ENCODE data around the gene C11orf87.

Gene C11orf87

GRCh38 chr11:109439684-109440083, 17.7 kb downstream of the C11orf87 start:
- H3K4me1 ChIP-seq (ENCODE audit: control insufficient read depth, insufficient read depth, low read depth, low read length), result no peaks in the 10 kb centered on the region
- no peak overlapping the region for H3K4ac ChIP-seq (ENCODE audit: low read depth in 1 of 2, low read length in 2 of 2)
- H3K18ac ChIP-seq (ENCODE audit: low read depth in 1 of 2, low read length in 2 of 2), result no peak overlapping the region
- H2AK5ac ChIP-seq (ENCODE audit: low read length, severe bottlenecking), result no peak overlapping the region
- no peak overlapping the region for H2BK15ac ChIP-seq (ENCODE audit: low read depth, poor library complexity, severe bottlenecking)
- no peak overlapping the region for H3K23ac ChIP-seq (ENCODE audit: low read length in 2 of 2)
- no peak overlapping the region for H4K91ac ChIP-seq (ENCODE audit: low read length)
- H3K14ac ChIP-seq (ENCODE audit: low read length in 2 of 2), result no peak overlapping the region
- no peak for DNase-seq
- H2BK5ac ChIP-seq (ENCODE audit: low read depth, low read length, poor library complexity, severe bottlenecking), result no peak overlapping the region
- H4K8ac ChIP-seq (ENCODE audit: low read length), result no peak overlapping the region
- H3K27ac ChIP-seq (ENCODE audit: low read length, poor library complexity, severe bottlenecking), result no peak overlapping the region
- no peak overlapping the region for H3K4me3 ChIP-seq (ENCODE audit: insufficient read depth in 1 of 2, low read depth in 1 of 2, low read length in 2 of 2)
- H3K79me1 ChIP-seq (replicated peaks; ENCODE audit: low read length, poor library complexity, severe bottlenecking), result no peaks in the 10 kb centered on the region
- H2AFZ ChIP-seq (ENCODE audit: low read depth, low read length), result no peak overlapping the region
- H3K9me3 ChIP-seq (ENCODE audit: control insufficient read depth, low read length), result peaks cover 9% of the 10 kb centered on the region
- no peaks in the 10 kb centered on the region for H3K27me3 ChIP-seq (ENCODE audit: control insufficient read depth in 1 of 2, insufficient read depth in 1 of 2, low read length in 2 of 2)
- no peak overlapping the region for H2BK120ac ChIP-seq (ENCODE audit: low read depth, low read length)
- no peak overlapping the region for H3K9ac ChIP-seq (ENCODE audit: low read length)
- 91% methylated on average over 2 of the region's 2 CpGs for WGBS
- no peak overlapping the region for H2BK12ac ChIP-seq (ENCODE audit: low read length in 2 of 2)
- H3K36me3 ChIP-seq (ENCODE audit: control insufficient read depth in 1 of 2, insufficient read depth in 2 of 2, low read depth in 1 of 2, low read length in 2 of 2), result no peaks in the 10 kb centered on the region
- H3K4me2 ChIP-seq (ENCODE audit: low read length, poor library complexity, severe bottlenecking), result no peak overlapping the region

DNA sequence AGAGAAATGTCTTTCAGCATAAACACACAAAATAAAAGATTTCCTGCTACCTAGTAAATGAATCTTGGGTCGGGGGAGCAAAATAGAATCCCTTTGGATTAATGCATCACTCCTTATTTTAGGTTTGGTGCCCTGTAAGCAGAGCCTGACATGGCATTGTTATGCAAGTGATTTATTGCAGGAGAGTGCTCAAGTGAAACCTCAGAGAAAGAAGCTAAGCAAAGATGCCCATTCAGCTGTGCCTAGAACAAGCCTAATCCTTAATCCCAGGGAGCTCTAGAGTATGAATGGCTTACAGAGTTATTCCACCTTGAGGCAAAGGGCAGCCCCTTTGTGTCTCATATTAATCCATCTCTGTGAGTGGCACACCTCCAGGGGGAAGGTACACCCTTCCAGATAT, 21.1 kb downstream of the C11orf87 start:
- no peak overlapping the region for H2BK15ac ChIP-seq (ENCODE audit: low read depth, poor library complexity, severe bottlenecking)
- H3K9ac ChIP-seq (ENCODE audit: low read length), result no peak overlapping the region
- no peak overlapping the region for H3K4me3 ChIP-seq (ENCODE audit: insufficient read depth in 1 of 2, low read depth in 1 of 2, low read length in 2 of 2)
- no peaks in the 10 kb centered on the region for H3K4me1 ChIP-seq (ENCODE audit: control insufficient read depth, insufficient read depth, low read depth, low read length)
- no peak overlapping the region for H3K27ac ChIP-seq (ENCODE audit: low read length, poor library complexity, severe bottlenecking)
- no peak for DNase-seq
- no peak overlapping the region for H3K23ac ChIP-seq (ENCODE audit: low read length in 2 of 2)
- no peak overlapping the region for H3K4me2 ChIP-seq (ENCODE audit: low read length, poor library complexity, severe bottlenecking)
- H4K8ac ChIP-seq (ENCODE audit: low read length), result no peak overlapping the region
- WGBS, result 75% methylated on average over 1 of the region's 1 CpG
- no peak overlapping the region for H2AK5ac ChIP-seq (ENCODE audit: low read length, severe bottlenecking)
- no peak overlapping the region for H4K91ac ChIP-seq (ENCODE audit: low read length)
- no peaks in the 10 kb centered on the region for H3K27me3 ChIP-seq (ENCODE audit: control insufficient read depth in 1 of 2, insufficient read depth in 1 of 2, low read length in 2 of 2)
- H3K9me3 ChIP-seq (ENCODE audit: control insufficient read depth, low read length), result peaks cover 9% of the 10 kb centered on the region
- no peak overlapping the region for H2BK120ac ChIP-seq (ENCODE audit: low read depth, low read length)
- no peak overlapping the region for H3K14ac ChIP-seq (ENCODE audit: low read length in 2 of 2)
- H3K18ac ChIP-seq (ENCODE audit: low read depth in 1 of 2, low read length in 2 of 2), result no peak overlapping the region
- H3K36me3 ChIP-seq (ENCODE audit: control insufficient read depth in 1 of 2, insufficient read depth in 2 of 2, low read depth in 1 of 2, low read length in 2 of 2), result no peaks in the 10 kb centered on the region
- no peak overlapping the region for H2BK12ac ChIP-seq (ENCODE audit: low read length in 2 of 2)
- H3K4ac ChIP-seq (ENCODE audit: low read depth in 1 of 2, low read length in 2 of 2), result no peak overlapping the region
- no peak overlapping the region for H2BK5ac ChIP-seq (ENCODE audit: low read depth, low read length, poor library complexity, severe bottlenecking)
- no peak overlapping the region for H2AFZ ChIP-seq (ENCODE audit: low read depth, low read length)
- H3K79me1 ChIP-seq (replicated peaks; ENCODE audit: low read length, poor library complexity, severe bottlenecking), result no peaks in the 10 kb centered on the region

DNA sequence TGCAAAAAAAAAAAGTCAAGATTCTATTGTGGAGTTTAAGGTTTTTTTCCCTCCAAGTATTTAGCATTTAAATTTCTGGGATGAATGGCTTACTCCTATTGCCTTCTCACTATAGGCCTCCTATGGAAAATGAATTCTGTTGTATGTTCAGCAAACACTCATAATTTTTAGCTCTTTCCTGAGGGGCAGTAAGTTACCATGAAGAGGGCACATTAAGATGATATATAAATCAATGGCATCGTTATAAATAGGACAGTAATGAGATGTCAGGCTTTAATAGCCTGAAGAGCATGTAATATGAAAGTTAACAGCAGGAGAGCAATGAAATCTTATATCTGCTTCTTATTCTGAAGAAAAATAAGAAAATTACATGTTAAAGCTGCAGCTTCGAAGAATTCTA, 32.9 kb downstream of the C11orf87 start:
- Histone ChIP-seq H3K18ac (ENCODE audit: low read depth in 1 of 2, low read length in 2 of 2) (no peak overlapping the region), H2BK120ac (ENCODE audit: low read depth, low read length) (no peak overlapping the region), H2AK5ac (ENCODE audit: low read length, severe bottlenecking) (no peak overlapping the region), H2AFZ (ENCODE audit: low read depth, low read length) (no peak overlapping the region), H4K8ac (ENCODE audit: low read length) (no peak overlapping the region), H3K9me3 (ENCODE audit: control insufficient read depth, low read length) (no peaks in the 10 kb centered on the region), H3K4ac (ENCODE audit: low read depth in 1 of 2, low read length in 2 of 2) (no peak overlapping the region), H2BK12ac (ENCODE audit: low read length in 2 of 2) (no peak overlapping the region), H4K91ac (ENCODE audit: low read length) (no peak overlapping the region), H3K14ac (ENCODE audit: low read length in 2 of 2) (no peak overlapping the region), H3K4me2 (ENCODE audit: low read length, poor library complexity, severe bottlenecking) (no peak overlapping the region), H3K4me3 (ENCODE audit: insufficient read depth in 1 of 2, low read depth in 1 of 2, low read length in 2 of 2) (no peak overlapping the region), H3K79me1 (replicated peaks; ENCODE audit: low read length, poor library complexity, severe bottlenecking) (no peaks in the 10 kb centered on the region), H3K4me1 (ENCODE audit: control insufficient read depth, insufficient read depth, low read depth, low read length) (no peaks in the 10 kb centered on the region), H3K27ac (ENCODE audit: low read length, poor library complexity, severe bottlenecking) (no peak overlapping the region), H3K36me3 (ENCODE audit: control insufficient read depth in 1 of 2, insufficient read depth in 2 of 2, low read depth in 1 of 2, low read length in 2 of 2) (no peaks in the 10 kb centered on the region), H2BK5ac (ENCODE audit: low read depth, low read length, poor library complexity, severe bottlenecking) (no peak overlapping the region), H3K9ac (ENCODE audit: low read length) (no peak overlapping the region), H3K23ac (ENCODE audit: low read length in 2 of 2) (no peak overlapping the region), H2BK15ac (ENCODE audit: low read depth, poor library complexity, severe bottlenecking) (no peak overlapping the region), H3K27me3 (ENCODE audit: control insufficient read depth in 1 of 2, insufficient read depth in 1 of 2, low read length in 2 of 2) (no peaks in the 10 kb centered on the region)
- 79% methylated on average over 1 of the region's 2 CpGs for WGBS
- DNase-seq, result no peak
